HepG2 (cell line): ENCODE results near the gene GTF2H3. TPM values are rescaled to one million over a fixed set of nuclear protein-coding genes. Genes with fewer than 3 reads are reported as not detected.

ENCODE experiments used
- ARID2 ChIP-seq: sonication (generic); formaldehyde crosslinking; IDR thresholded peaks from 2 replicates; pipeline ENCODE4 v1.8.1; 2022; ENCODE audit warnings: mild to moderate bottlenecking, missing genetic modification reagents, borderline replicate concordance
- CBX2 ChIP-seq, 2 experiments: fragments of 200-600 bp in 1 of 2; sonication (generic); formaldehyde crosslinking in 1 of 2; IDR thresholded peaks; 2 replicates each; pipeline versions ENCODE4 v1.7.0 to v1.8.1; 2018 to 2022; ENCODE audit warnings: low read depth in 2 of 2, low read length in 1 of 2, mild to moderate bottlenecking in 1 of 2, missing genetic modification reagents in 1 of 2
- DMAP1 ChIP-seq: IDR thresholded peaks from 2 replicates; pipeline ENCODE4 v1.6.1; 2016
- EP300 ChIP-seq, 3 experiments: sonication (generic) in 1 of 3; formaldehyde crosslinking in 1 of 3; IDR thresholded peaks; 2 replicates each; pipeline versions ENCODE4 v1.5.1 to v1.6.1; 2011 to 2020; ENCODE audit warnings: low read depth in 2 of 3, low read length in 2 of 3, borderline replicate concordance in 1 of 3, improper control_type of control experiment in 1 of 3, mild to moderate bottlenecking in 1 of 3, missing genetic modification reagents in 1 of 3, moderate library complexity in 1 of 3
- ETV6 ChIP-seq: sonication (generic); formaldehyde crosslinking; conservative IDR thresholded peaks from 2 replicates; pipeline ENCODE4 v1.4.0; 2020; ENCODE audit warnings: missing genetic modification reagents
- FOXA3 ChIP-seq: IDR thresholded peaks from 2 replicates; pipeline ENCODE4 v1.6.1; 2016; ENCODE audit warnings: missing genetic modification reagents, missing compliant biosample characterization
- RBFOX2 ChIP-seq: fragments of 200-400 bp; formaldehyde crosslinking; IDR thresholded peaks from 2 replicates; pipeline ENCODE4 v1.6.1; 2017; ENCODE audit warnings: low read depth, mild to moderate bottlenecking, low read length
- SSRP1 ChIP-seq: IDR thresholded peaks from 2 replicates; pipeline ENCODE4 v1.6.1; 2016; ENCODE audit warnings: control low read depth
- U2AF1 ChIP-seq: fragments of 200-400 bp; formaldehyde crosslinking; optimal IDR thresholded peaks from 2 replicates; pipeline ENCODE3; 2017; ENCODE audit warnings: mild to moderate bottlenecking, low read depth, low read length
- ZNF607 ChIP-seq: sonication (generic); formaldehyde crosslinking; IDR thresholded peaks from 2 replicates; pipeline ENCODE4 v1.5.1; 2020; ENCODE audit warnings: missing genetic modification reagents, mild to moderate bottlenecking, borderline replicate concordance
- ZNF75D ChIP-seq: sonication (generic); formaldehyde crosslinking; IDR thresholded peaks from 2 replicates; pipeline ENCODE4 v1.8.1; 2023; ENCODE audit warnings: missing genetic modification reagents, mild to moderate bottlenecking, borderline replicate concordance
- ZZZ3 ChIP-seq: sonication (generic); formaldehyde crosslinking; IDR thresholded peaks from 2 replicates; pipeline ENCODE4 v1.4.0; 2020; ENCODE audit warnings: missing genetic modification reagents, mild to moderate bottlenecking, borderline replicate concordance
- polyA plus RNA-seq, 8 experiments: library from polyadenylated mRNA; depleted of rRNA in 3 of 8; stranded (reverse) in 7 of 8; unstranded in 1 of 8; fragments of >200 nt; fragmentation: Illumina TruSeq in 4 of 8; extraction: Trizol in 4 of 8; gene quantifications; 2 replicates each; pipeline versions ENCODE4 v1.2.1 to v1.2.3, GENCODE V29; 2011 to 2016; ENCODE audit warnings: low read depth in 4 of 8, missing spikeins in 1 of 8, mixed read lengths in 1 of 8; ENCODE audit not compliant: insufficient read depth in 1 of 8
- total RNA-seq, 5 experiments: library from RNA; depleted of rRNA; stranded (reverse); fragments of >200 nt; fragmentation: Illumina TruSeq; extraction: Trizol; gene quantifications; 2 replicates each; pipeline ENCODE4 v1.2.3, GENCODE V29; 2016; ENCODE audit warnings: low read depth in 1 of 5
- TF ChIP-seq, protein P1 (sequence below): sonication (generic); formaldehyde crosslinking; IDR thresholded peaks from 2 replicates; pipeline ENCODE4 v1.4.0; 2020; ENCODE audit warnings: missing genetic modification reagents
- TF ChIP-seq, protein P2 (sequence below): sonication (generic); formaldehyde crosslinking; conservative IDR thresholded peaks from 2 replicates; pipeline ENCODE4 v1.5.0; 2020; ENCODE audit warnings: missing genetic modification reagents
- TF ChIP-seq, protein P3 (sequence below): sonication (generic); formaldehyde crosslinking; IDR thresholded peaks from 2 replicates; pipeline ENCODE4 v1.9.0; 2021; ENCODE audit warnings: mild to moderate bottlenecking, missing genetic modification reagents
- TF ChIP-seq, protein P4 (sequence below): IDR thresholded peaks from 2 replicates; pipeline ENCODE4 v1.6.1; 2012; ENCODE audit warnings: low read depth, low read length, improper control_type of control experiment
- TF ChIP-seq, protein P5 (sequence below): sonication (generic); formaldehyde crosslinking; IDR thresholded peaks from 2 replicates; pipeline ENCODE4 v1.4.0; 2020; ENCODE audit warnings: mild to moderate bottlenecking, missing genetic modification reagents, borderline replicate concordance

The GTF2H3 gene
- total and polyA plus RNA-seq, 2 of the 13 experiments (the other 11 are each of a cell fraction or from before 2014, with no cell fraction given): 35.8 to 58.8 TPM

GRCh38 chr12:123595729-123596128 lies 37.9 kb upstream of the GTF2H3 start (continued):
- TF ChIP-seq EP300 (IDR thresholded peaks at IDR 0.05; ENCODE audit: low read depth in 2 of 2, low read length in 2 of 2) (peak; percentile 87 to 98), EP300 (CRISPR knock-in tag; IDR thresholded peaks at IDR 0.05; ENCODE audit: borderline replicate concordance) (peak; percentile 80), SSRP1 (CRISPR knock-in tag) (peak; percentile 77; the same call in 1 of the 2 replicates), CBX2 (IDR thresholded peaks at IDR 0.05; ENCODE audit: low read depth, low read length) (no peak), CBX2 (CRISPR knock-in tag; IDR thresholded peaks at IDR 0.05; ENCODE audit: low read depth) (no peak), U2AF1 (no peak), ETV6 (no peak), RBFOX2 (no peak), ZZZ3 (no peak), ARID2 (CRISPR knock-in tag) (no peak), ZNF607 (CRISPR knock-in tag) (no peak), FOXA3 (peak; percentile 77), ZNF75D (CRISPR knock-in tag) (no peak), DMAP1 (CRISPR knock-in tag) (0 out of 2 replicates have a peak, but pooled peaks have one; percentile 37)
- TF ChIP-seq, protein P1, sequence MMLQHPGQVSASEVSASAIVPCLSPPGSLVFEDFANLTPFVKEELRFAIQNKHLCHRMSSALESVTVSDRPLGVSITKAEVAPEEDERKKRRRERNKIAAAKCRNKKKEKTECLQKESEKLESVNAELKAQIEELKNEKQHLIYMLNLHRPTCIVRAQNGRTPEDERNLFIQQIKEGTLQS: peak; percentile 75
- TF ChIP-seq, protein P2, sequence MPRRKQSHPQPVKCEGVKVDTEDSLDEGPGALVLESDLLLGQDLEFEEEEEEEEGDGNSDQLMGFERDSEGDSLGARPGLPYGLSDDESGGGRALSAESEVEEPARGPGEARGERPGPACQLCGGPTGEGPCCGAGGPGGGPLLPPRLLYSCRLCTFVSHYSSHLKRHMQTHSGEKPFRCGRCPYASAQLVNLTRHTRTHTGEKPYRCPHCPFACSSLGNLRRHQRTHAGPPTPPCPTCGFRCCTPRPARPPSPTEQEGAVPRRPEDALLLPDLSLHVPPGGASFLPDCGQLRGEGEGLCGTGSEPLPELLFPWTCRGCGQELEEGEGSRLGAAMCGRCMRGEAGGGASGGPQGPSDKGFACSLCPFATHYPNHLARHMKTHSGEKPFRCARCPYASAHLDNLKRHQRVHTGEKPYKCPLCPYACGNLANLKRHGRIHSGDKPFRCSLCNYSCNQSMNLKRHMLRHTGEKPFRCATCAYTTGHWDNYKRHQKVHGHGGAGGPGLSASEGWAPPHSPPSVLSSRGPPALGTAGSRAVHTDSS: no peak
- TF ChIP-seq, protein P3, sequence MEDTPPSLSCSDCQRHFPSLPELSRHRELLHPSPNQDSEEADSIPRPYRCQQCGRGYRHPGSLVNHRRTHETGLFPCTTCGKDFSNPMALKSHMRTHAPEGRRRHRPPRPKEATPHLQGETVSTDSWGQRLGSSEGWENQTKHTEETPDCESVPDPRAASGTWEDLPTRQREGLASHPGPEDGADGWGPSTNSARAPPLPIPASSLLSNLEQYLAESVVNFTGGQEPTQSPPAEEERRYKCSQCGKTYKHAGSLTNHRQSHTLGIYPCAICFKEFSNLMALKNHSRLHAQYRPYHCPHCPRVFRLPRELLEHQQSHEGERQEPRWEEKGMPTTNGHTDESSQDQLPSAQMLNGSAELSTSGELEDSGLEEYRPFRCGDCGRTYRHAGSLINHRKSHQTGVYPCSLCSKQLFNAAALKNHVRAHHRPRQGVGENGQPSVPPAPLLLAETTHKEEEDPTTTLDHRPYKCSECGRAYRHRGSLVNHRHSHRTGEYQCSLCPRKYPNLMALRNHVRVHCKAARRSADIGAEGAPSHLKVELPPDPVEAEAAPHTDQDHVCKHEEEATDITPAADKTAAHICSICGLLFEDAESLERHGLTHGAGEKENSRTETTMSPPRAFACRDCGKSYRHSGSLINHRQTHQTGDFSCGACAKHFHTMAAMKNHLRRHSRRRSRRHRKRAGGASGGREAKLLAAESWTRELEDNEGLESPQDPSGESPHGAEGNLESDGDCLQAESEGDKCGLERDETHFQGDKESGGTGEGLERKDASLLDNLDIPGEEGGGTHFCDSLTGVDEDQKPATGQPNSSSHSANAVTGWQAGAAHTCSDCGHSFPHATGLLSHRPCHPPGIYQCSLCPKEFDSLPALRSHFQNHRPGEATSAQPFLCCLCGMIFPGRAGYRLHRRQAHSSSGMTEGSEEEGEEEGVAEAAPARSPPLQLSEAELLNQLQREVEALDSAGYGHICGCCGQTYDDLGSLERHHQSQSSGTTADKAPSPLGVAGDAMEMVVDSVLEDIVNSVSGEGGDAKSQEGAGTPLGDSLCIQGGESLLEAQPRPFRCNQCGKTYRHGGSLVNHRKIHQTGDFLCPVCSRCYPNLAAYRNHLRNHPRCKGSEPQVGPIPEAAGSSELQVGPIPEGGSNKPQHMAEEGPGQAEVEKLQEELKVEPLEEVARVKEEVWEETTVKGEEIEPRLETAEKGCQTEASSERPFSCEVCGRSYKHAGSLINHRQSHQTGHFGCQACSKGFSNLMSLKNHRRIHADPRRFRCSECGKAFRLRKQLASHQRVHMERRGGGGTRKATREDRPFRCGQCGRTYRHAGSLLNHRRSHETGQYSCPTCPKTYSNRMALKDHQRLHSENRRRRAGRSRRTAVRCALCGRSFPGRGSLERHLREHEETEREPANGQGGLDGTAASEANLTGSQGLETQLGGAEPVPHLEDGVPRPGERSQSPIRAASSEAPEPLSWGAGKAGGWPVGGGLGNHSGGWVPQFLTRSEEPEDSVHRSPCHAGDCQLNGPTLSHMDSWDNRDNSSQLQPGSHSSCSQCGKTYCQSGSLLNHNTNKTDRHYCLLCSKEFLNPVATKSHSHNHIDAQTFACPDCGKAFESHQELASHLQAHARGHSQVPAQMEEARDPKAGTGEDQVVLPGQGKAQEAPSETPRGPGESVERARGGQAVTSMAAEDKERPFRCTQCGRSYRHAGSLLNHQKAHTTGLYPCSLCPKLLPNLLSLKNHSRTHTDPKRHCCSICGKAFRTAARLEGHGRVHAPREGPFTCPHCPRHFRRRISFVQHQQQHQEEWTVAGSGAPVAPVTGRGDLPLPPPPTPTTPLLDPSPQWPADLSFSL (CRISPR knock-in tag): no peak
- TF ChIP-seq, protein P4, sequence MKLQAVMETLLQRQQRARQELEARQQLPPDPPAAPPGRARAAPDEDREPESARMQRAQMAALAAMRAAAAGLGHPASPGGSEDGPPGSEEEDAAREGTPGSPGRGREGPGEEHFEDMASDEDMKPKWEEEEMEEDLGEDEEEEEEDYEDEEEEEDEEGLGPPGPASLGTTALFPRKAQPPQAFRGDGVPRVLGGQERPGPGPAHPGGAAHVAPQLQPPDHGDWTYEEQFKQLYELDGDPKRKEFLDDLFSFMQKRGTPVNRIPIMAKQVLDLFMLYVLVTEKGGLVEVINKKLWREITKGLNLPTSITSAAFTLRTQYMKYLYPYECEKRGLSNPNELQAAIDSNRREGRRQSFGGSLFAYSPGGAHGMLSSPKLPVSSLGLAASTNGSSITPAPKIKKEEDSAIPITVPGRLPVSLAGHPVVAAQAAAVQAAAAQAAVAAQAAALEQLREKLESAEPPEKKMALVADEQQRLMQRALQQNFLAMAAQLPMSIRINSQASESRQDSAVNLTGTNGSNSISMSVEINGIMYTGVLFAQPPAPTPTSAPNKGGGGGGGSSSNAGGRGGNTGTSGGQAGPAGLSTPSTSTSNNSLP: peak; percentile 38; the same call in 1 of the 2 replicates
- TF ChIP-seq, protein P5, sequence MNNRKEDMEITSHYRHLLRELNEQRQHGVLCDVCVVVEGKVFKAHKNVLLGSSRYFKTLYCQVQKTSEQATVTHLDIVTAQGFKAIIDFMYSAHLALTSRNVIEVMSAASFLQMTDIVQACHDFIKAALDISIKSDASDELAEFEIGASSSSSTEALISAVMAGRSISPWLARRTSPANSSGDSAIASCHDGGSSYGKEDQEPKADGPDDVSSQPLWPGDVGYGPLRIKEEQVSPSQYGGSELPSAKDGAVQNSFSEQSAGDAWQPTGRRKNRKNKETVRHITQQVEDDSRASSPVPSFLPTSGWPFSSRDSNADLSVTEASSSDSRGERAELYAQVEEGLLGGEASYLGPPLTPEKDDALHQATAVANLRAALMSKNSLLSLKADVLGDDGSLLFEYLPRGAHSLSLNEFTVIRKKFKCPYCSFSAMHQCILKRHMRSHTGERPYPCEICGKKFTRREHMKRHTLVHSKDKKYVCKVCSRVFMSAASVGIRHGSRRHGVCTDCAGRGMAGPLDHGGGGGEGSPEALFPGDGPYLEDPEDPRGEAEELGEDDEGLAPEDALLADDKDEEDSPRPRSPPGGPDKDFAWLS (CRISPR knock-in tag): no peak
